ENCODE data around the gene TMEM151A.

- TF ChIP-seq, protein P1, sequence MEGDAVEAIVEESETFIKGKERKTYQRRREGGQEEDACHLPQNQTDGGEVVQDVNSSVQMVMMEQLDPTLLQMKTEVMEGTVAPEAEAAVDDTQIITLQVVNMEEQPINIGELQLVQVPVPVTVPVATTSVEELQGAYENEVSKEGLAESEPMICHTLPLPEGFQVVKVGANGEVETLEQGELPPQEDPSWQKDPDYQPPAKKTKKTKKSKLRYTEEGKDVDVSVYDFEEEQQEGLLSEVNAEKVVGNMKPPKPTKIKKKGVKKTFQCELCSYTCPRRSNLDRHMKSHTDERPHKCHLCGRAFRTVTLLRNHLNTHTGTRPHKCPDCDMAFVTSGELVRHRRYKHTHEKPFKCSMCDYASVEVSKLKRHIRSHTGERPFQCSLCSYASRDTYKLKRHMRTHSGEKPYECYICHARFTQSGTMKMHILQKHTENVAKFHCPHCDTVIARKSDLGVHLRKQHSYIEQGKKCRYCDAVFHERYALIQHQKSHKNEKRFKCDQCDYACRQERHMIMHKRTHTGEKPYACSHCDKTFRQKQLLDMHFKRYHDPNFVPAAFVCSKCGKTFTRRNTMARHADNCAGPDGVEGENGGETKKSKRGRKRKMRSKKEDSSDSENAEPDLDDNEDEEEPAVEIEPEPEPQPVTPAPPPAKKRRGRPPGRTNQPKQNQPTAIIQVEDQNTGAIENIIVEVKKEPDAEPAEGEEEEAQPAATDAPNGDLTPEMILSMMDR (conservative IDR thresholded peaks at IDR 0.05; ENCODE audit: low read depth, low read length), result no peak
- no peak for TF ChIP-seq EZH2 (IDR thresholded peaks at IDR 0.05; ENCODE audit: borderline replicate concordance, low read depth, low read length, poor library complexity, severe bottlenecking)
These were observed 34.8 kb downstream of the TMEM151A start for GRCh38 chr11:66326261-66327111.

Data from A673 (cell line).